ENCODE results near the gene JAGN1. TPM values are rescaled to one million over a fixed set of nuclear protein-coding genes. Genes with fewer than 3 reads are reported as not detected.

The JAGN1 gene
- total RNA-seq, 6 experiments from 2014 or later, result 20.5 to 40.6 (median 26.5) TPM

DNA sequence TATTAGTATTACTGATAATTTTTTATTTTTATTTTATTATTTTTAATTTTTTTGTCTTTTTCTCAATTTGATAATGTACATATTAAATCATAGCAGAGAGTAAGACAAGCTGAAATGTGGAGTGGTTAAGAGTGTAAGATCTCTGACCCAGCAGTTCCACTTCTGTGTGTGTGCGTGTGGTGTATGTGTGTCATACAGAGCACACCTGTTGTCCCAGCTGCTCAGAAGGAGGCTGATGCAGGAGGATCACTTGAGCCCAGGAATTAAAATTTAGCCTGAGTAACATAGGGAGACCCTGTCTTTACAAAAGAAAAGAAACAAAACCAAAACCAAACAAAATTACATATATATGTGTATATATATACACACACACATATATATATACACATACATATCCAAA, 9.0 kb upstream of the JAGN1 start:
- no peak for DNase-seq
- Histone ChIP-seq H3K36me3 (no peaks in the 10 kb centered on the region), H3K27me3 (no peaks in the 10 kb centered on the region), H3K4me1 (no peaks in the 10 kb centered on the region), H3K27ac (no peak overlapping the region), H3K4me3 (no peak overlapping the region), H3K9me3 (no peaks in the 10 kb centered on the region)
- intact Hi-C loops (cut with DNase I), result no loop called here
- TF ChIP-seq, protein P1, sequence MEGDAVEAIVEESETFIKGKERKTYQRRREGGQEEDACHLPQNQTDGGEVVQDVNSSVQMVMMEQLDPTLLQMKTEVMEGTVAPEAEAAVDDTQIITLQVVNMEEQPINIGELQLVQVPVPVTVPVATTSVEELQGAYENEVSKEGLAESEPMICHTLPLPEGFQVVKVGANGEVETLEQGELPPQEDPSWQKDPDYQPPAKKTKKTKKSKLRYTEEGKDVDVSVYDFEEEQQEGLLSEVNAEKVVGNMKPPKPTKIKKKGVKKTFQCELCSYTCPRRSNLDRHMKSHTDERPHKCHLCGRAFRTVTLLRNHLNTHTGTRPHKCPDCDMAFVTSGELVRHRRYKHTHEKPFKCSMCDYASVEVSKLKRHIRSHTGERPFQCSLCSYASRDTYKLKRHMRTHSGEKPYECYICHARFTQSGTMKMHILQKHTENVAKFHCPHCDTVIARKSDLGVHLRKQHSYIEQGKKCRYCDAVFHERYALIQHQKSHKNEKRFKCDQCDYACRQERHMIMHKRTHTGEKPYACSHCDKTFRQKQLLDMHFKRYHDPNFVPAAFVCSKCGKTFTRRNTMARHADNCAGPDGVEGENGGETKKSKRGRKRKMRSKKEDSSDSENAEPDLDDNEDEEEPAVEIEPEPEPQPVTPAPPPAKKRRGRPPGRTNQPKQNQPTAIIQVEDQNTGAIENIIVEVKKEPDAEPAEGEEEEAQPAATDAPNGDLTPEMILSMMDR (IDR thresholded peaks at IDR 0.05), result no peak
- no peak for TF ChIP-seq POLR2A (IDR thresholded peaks at IDR 0.05)
- no peak for ATAC-seq
- 89% methylated on average over 1 of the region's 1 CpG for WGBS (ENCODE audit: insufficient coverage, low coverage, low lambda C conversion rate, missing lambda C conversion rate)

DNA sequence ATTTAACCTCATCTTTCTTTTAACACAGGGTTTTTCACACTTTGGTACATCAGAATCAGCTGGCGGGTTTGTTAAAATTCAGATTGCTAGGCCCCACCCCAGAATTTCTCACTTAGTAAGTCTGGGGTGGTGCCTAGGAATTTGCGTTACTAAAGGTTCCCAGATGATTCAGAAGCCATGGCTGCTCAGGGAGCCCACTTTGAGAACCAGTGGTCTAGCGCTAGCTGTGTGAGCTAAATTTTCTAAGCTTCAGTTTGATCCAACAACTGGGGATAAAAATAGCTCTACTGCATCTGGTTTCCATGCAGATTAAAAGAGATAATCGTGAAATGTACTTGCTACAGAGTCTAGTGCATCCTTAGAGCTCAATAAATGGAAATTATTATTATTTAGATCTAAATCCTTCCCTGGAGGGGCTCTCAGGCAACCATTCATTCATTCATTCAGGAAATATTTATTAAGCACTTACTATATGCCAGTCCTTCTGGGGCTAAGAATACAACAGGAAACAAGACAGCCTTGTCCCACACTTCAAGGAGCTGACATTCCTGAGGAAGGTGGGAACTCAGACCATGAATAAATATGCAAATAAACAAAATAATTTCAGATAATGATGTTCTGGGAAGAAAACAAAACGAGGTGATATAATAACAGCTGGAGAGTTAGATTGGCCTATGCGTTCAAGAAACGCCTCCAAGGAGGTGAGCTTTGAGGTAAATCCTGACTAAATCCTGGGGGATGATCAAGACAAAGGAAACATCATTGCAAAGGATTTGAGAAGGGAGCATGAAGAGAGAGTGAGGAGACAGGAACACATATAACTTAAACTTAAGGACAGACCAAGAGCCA, 6.5 kb upstream of the JAGN1 start:
- H3K36me3 ChIP-seq, result no peaks in the 10 kb centered on the region
- H3K27ac ChIP-seq, result no peak overlapping the region
- intact Hi-C loops (cut with DNase I), result no loop called here

DNA sequence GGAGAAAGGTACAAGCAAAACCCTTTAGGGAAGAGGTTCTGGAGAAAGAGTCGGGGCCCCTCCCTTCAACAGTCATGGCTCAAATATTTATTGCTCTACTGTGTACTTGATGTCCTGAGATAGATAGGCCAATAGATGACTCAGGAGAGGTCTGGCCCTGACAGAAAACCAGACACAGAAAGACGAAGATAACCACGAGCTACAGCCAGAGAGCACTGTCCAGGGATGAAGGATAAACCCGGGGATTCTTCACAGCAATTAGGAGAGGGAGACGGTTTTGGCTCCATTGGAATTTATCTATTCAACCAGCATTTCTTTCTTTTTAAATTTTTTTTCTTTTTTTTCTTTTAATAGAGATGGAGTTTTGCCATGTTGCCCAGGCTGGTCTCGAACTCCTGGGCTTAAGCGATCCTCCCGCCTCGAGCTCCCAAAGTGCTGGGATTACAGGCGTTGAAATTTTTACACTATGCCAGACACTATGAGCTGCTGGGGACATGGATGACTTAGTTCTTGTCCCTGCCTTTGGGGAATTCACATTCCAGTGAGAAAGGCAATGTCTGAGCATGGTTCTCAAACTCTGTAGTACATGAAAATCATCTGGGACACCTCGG, 5.8 kb upstream of the JAGN1 start:
- DNase-seq (no peak), ATAC-seq (no peak)
- Histone ChIP-seq H3K4me1 (no peaks in the 10 kb centered on the region), H3K9me3 (no peaks in the 10 kb centered on the region), H3K27ac (no peak overlapping the region), H3K36me3 (no peaks in the 10 kb centered on the region), H3K27me3 (no peaks in the 10 kb centered on the region), H3K4me3 (no peak overlapping the region)
- intact Hi-C loops (cut with DNase I), result no loop called here
- TF ChIP-seq POLR2A (IDR thresholded peaks at IDR 0.05), result no peak
- TF ChIP-seq, protein P1 (IDR thresholded peaks at IDR 0.05), result no peak
- 87% methylated on average over 8 of the region's 11 CpGs for WGBS (ENCODE audit: insufficient coverage, low coverage, low lambda C conversion rate, missing lambda C conversion rate)

More for the DNA sequence above, 6.5 kb upstream of the JAGN1 start:
- Histone ChIP-seq H3K4me3 (no peak overlapping the region), H3K27me3 (no peaks in the 10 kb centered on the region), H3K9me3 (no peaks in the 10 kb centered on the region), H3K4me1 (no peaks in the 10 kb centered on the region)
- ATAC-seq, result no peak
- no peak for DNase-seq
- TF ChIP-seq, protein P1 (IDR thresholded peaks at IDR 0.05), result no peak
- TF ChIP-seq POLR2A (IDR thresholded peaks at IDR 0.05), result no peak
- 84% methylated on average over 7 of the region's 7 CpGs for WGBS (ENCODE audit: insufficient coverage, low coverage, low lambda C conversion rate, missing lambda C conversion rate)

DNA sequence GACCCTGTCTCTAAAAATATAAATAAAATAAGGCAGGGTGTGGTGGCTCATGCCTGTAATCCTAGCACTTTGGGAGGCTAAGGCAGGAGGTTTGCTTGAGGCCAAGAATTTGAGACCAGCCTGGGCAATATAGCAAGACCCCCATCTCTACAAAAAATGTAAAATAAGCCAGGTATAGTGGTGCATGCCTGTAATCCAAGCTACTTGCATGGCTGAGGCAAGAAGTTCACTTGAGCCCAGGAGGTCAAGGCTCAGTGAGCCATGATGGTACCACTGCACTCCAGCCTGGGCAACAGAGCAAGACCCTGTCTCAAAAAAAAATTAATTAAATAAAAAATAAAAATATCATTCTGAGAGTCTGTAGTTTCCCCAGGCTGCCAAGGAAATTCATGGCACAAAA, 4.1 kb upstream of the JAGN1 start:
- no peak overlapping the region for H3K4me3 ChIP-seq
- H3K4me1 ChIP-seq, result peaks cover 0 to 5% (median 2%) of the 10 kb centered on the region in 4 donors
- no peak overlapping the region for H3K27ac ChIP-seq
- intact Hi-C loops (cut with DNase I), result no loop called here
- no peak for TF ChIP-seq POLR2A (IDR thresholded peaks at IDR 0.05)
- TF ChIP-seq, protein P1 (IDR thresholded peaks at IDR 0.05), result no peak
- no peaks in the 10 kb centered on the region for H3K36me3 ChIP-seq
- ATAC-seq, result no peak
- no peaks in the 10 kb centered on the region for H3K27me3 ChIP-seq
- H3K9me3 ChIP-seq, result no peaks in the 10 kb centered on the region
- no peak for DNase-seq
